ENCODE measurements around the gene STX10. TPM values are rescaled to one million over a fixed set of nuclear protein-coding genes. Genes with fewer than 3 reads are reported as not detected.

Gene STX10
- total RNA-seq, 1 experiment from 2014 or later: 56.9 TPM

DNA sequence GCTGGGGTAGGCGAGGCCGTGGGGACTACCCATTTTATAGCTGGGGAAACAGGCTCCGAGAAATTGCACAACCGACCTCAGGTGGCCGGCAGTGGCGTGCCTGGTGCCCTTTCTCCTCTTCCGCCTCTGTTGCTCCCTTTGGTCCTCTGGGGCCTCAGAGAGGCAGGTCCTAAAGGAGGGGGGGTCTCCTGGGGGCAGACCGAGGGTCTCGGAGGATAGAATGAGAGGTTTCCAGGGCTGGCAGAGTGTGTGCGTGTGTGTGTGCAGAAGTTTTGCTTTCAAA is 11.3 kb downstream of the STX10 start:
- Mint-ChIP-seq H3K27ac (no peak overlapping the region), H3K9me3 (no peaks in the 10 kb centered on the region), H3K4me1 (peaks cover 8% of the 10 kb centered on the region), H3K27me3 (ENCODE audit: low read depth) (no peaks in the 10 kb centered on the region), H3K36me3 (peaks cover 31% of the 10 kb centered on the region), H3K4me3 (no peak overlapping the region)
- TF ChIP-seq PRRX2 (CRISPR knock-in tag; IDR thresholded peaks at IDR 0.05) (no peak), HMGXB4 (CRISPR knock-in tag; IDR thresholded peaks at IDR 0.05) (no peak), FOXK1 (CRISPR knock-in tag; IDR thresholded peaks at IDR 0.05) (no peak), GTF2I (CRISPR knock-in tag; conservative IDR thresholded peaks at IDR 0.05) (no peak), PREB (CRISPR knock-in tag; IDR thresholded peaks at IDR 0.05; ENCODE audit: borderline replicate concordance) (no peak)
- TF ChIP-seq, protein P1, sequence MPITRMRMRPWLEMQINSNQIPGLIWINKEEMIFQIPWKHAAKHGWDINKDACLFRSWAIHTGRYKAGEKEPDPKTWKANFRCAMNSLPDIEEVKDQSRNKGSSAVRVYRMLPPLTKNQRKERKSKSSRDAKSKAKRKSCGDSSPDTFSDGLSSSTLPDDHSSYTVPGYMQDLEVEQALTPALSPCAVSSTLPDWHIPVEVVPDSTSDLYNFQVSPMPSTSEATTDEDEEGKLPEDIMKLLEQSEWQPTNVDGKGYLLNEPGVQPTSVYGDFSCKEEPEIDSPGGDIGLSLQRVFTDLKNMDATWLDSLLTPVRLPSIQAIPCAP (CRISPR knock-in tag; IDR thresholded peaks at IDR 0.05): no peak
- TF ChIP-seq, protein P2, sequence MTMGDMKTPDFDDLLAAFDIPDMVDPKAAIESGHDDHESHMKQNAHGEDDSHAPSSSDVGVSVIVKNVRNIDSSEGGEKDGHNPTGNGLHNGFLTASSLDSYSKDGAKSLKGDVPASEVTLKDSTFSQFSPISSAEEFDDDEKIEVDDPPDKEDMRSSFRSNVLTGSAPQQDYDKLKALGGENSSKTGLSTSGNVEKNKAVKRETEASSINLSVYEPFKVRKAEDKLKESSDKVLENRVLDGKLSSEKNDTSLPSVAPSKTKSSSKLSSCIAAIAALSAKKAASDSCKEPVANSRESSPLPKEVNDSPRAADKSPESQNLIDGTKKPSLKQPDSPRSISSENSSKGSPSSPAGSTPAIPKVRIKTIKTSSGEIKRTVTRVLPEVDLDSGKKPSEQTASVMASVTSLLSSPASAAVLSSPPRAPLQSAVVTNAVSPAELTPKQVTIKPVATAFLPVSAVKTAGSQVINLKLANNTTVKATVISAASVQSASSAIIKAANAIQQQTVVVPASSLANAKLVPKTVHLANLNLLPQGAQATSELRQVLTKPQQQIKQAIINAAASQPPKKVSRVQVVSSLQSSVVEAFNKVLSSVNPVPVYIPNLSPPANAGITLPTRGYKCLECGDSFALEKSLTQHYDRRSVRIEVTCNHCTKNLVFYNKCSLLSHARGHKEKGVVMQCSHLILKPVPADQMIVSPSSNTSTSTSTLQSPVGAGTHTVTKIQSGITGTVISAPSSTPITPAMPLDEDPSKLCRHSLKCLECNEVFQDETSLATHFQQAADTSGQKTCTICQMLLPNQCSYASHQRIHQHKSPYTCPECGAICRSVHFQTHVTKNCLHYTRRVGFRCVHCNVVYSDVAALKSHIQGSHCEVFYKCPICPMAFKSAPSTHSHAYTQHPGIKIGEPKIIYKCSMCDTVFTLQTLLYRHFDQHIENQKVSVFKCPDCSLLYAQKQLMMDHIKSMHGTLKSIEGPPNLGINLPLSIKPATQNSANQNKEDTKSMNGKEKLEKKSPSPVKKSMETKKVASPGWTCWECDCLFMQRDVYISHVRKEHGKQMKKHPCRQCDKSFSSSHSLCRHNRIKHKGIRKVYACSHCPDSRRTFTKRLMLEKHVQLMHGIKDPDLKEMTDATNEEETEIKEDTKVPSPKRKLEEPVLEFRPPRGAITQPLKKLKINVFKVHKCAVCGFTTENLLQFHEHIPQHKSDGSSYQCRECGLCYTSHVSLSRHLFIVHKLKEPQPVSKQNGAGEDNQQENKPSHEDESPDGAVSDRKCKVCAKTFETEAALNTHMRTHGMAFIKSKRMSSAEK (CRISPR knock-in tag; IDR thresholded peaks at IDR 0.05; ENCODE audit: borderline replicate concordance): no peak
- TF ChIP-seq, protein P3, sequence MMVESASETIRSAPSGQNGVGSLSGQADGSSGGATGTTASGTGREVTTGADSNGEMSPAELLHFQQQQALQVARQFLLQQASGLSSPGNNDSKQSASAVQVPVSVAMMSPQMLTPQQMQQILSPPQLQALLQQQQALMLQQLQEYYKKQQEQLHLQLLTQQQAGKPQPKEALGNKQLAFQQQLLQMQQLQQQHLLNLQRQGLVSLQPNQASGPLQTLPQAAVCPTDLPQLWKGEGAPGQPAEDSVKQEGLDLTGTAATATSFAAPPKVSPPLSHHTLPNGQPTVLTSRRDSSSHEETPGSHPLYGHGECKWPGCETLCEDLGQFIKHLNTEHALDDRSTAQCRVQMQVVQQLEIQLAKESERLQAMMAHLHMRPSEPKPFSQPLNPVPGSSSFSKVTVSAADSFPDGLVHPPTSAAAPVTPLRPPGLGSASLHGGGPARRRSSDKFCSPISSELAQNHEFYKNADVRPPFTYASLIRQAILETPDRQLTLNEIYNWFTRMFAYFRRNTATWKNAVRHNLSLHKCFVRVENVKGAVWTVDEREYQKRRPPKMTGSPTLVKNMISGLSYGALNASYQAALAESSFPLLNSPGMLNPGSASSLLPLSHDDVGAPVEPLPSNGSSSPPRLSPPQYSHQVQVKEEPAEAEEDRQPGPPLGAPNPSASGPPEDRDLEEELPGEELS (CRISPR knock-in tag; IDR thresholded peaks at IDR 0.05): no peak
- TF ChIP-seq, protein P4, sequence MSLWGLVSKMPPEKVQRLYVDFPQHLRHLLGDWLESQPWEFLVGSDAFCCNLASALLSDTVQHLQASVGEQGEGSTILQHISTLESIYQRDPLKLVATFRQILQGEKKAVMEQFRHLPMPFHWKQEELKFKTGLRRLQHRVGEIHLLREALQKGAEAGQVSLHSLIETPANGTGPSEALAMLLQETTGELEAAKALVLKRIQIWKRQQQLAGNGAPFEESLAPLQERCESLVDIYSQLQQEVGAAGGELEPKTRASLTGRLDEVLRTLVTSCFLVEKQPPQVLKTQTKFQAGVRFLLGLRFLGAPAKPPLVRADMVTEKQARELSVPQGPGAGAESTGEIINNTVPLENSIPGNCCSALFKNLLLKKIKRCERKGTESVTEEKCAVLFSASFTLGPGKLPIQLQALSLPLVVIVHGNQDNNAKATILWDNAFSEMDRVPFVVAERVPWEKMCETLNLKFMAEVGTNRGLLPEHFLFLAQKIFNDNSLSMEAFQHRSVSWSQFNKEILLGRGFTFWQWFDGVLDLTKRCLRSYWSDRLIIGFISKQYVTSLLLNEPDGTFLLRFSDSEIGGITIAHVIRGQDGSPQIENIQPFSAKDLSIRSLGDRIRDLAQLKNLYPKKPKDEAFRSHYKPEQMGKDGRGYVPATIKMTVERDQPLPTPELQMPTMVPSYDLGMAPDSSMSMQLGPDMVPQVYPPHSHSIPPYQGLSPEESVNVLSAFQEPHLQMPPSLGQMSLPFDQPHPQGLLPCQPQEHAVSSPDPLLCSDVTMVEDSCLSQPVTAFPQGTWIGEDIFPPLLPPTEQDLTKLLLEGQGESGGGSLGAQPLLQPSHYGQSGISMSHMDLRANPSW (CRISPR knock-in tag; conservative IDR thresholded peaks at IDR 0.05; ENCODE audit: low read depth): no peak
- POLR2A ChIA-PET: interaction anchor here (0.9 to 1.4 kb wide), 2 partner anchors 14 to 26 kb away, joined by 3 read pairs; no protein-coding TSS in a partner anchor
- CTCF ChIA-PET: interaction anchor here (1.6 kb wide), 1 partner anchor 12 kb away, joined by 5 read pairs; the partner anchor contains the start of genes IER2 and STX10
- no peak for DNase-seq (ENCODE audit: low spot score)
- no peak for ATAC-seq

DNA sequence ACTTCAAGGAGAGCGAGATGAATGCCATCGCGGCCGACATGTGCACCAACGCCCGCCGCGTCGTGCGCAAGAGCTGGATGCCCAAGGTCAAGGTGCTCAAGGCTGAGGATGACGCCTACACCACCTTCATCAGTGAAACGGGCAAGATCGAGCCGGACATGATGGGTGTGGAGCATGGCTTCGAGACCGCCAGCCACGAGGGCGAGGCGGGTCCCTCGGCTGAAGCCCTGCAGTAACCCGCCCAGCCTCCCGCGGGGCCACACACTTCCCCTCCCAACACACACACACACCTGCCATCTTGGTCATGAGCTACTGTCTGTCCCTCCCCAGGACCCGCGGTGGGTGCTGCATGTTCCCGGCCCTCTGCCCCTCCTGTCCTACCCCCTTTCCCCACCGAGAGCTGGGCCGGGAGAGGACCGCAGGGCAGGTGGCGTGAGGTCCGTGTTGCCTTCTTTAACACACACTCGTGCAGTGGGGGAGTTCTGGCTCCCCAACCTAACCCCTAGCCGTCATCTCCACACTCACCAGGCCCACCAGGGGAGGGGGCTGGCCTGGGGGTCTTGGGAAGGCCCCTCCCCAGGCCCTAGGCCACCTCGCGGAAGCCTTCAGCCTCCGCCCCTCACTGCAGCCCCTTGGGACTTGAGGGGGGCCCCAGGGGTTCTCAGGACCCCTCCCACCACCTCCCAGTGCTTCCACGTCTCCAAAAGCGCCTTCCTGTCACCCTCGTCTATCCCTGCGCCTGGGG is 11.8 kb downstream of the STX10 start:
- TF ChIP-seq JAZF1 (CRISPR knock-in tag; IDR thresholded peaks at IDR 0.05) (no peak), KAT7 (CRISPR knock-in tag; IDR thresholded peaks at IDR 0.05; ENCODE audit: borderline replicate concordance) (no peak)
- H3K9me3 Mint-ChIP-seq: no peaks in the 10 kb centered on the region
- no peaks in the 10 kb centered on the region for H3K27me3 Mint-ChIP-seq (ENCODE audit: low read depth)
- no peak overlapping the region for H3K4me3 Mint-ChIP-seq
- H3K27ac Mint-ChIP-seq: no peak overlapping the region
- ATAC-seq (no peak), DNase-seq (ENCODE audit: low spot score) (no peak)
- ChIA-PET POLR2A (interaction anchor here (0.9 to 1.4 kb wide), 2 partner anchors 14 to 27 kb away, joined by 3 read pairs; no protein-coding TSS in a partner anchor), CTCF (interaction anchor here (1.6 kb wide), 1 partner anchor 12 kb away, joined by 5 read pairs; the partner anchor contains the start of genes IER2 and STX10)
- peaks cover 8% of the 10 kb centered on the region for H3K4me1 Mint-ChIP-seq
- H3K36me3 Mint-ChIP-seq: peaks cover 33% of the 10 kb centered on the region

Measured in WTC11 (cell line).